ENCODE data around the gene SIRT7.
A peak's percentile ranks its signal among the peaks of the same experiment; 100 is the strongest.

The SIRT7 gene

GRCh38 chr17:81917565-81918332 lies at the start of gene SIRT7:
Gene SIRT7 (minus strand): TSS chr17:81918176. CDS start chr17:81918131, 45 bp downstream.
- peak; percentile 81 for DNase-seq

GRCh38 chr17:81967244-81967532 lies 49.2 kb upstream of the SIRT7 start:
- DNase-seq, result no peak

GRCh38 chr17:81966343-81967243 lies 48.6 kb upstream of the SIRT7 start:
- DNase-seq, result no peak

- no peak for DNase-seq
These were observed 46.3 kb upstream of the SIRT7 start for GRCh38 chr17:81964081-81964849.

GRCh38 chr17:81962499-81963441 lies 44.8 kb upstream of the SIRT7 start:
- DNase-seq, result no peak

- DNase-seq, result no peak
These were observed 43.8 kb upstream of the SIRT7 start for GRCh38 chr17:81961521-81962498.

- peak; percentile 27 for DNase-seq
These were observed 43.1 kb upstream of the SIRT7 start, which contains the start of gene NOTUM for GRCh38 chr17:81961087-81961511. Gene NOTUM (minus strand): TSS chr17:81961187. CDS start chr17:81960909, 278 bp downstream.

GRCh38 chr17:81960130-81960958 lies 42.4 kb upstream of the SIRT7 start:
- peak; percentile 29 for DNase-seq

GRCh38 chr17:81959362-81960129 lies 41.6 kb upstream of the SIRT7 start:
- peak; percentile 83 for DNase-seq

GRCh38 chr17:81958633-81959342 lies 40.8 kb upstream of the SIRT7 start:
- no peak for DNase-seq

- DNase-seq, result no peak
These were observed 39.9 kb upstream of the SIRT7 start for GRCh38 chr17:81957691-81958432.

GRCh38 chr17:81956607-81957589 lies 38.9 kb upstream of the SIRT7 start:
- DNase-seq, result no peak

GRCh38 chr17:81955756-81956544 lies 38.0 kb upstream of the SIRT7 start:
- no peak for DNase-seq

GRCh38 chr17:81955058-81955681 lies 37.2 kb upstream of the SIRT7 start:
- no peak for DNase-seq
